ENCODE data around the gene ZCCHC7.

GRCh38 chr9:37262410-37262809 lies 142.0 kb downstream of the ZCCHC7 start:
- TF ChIP-seq, protein P1, sequence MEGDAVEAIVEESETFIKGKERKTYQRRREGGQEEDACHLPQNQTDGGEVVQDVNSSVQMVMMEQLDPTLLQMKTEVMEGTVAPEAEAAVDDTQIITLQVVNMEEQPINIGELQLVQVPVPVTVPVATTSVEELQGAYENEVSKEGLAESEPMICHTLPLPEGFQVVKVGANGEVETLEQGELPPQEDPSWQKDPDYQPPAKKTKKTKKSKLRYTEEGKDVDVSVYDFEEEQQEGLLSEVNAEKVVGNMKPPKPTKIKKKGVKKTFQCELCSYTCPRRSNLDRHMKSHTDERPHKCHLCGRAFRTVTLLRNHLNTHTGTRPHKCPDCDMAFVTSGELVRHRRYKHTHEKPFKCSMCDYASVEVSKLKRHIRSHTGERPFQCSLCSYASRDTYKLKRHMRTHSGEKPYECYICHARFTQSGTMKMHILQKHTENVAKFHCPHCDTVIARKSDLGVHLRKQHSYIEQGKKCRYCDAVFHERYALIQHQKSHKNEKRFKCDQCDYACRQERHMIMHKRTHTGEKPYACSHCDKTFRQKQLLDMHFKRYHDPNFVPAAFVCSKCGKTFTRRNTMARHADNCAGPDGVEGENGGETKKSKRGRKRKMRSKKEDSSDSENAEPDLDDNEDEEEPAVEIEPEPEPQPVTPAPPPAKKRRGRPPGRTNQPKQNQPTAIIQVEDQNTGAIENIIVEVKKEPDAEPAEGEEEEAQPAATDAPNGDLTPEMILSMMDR (IDR thresholded peaks at IDR 0.05) = no peak
- no peak for TF ChIP-seq POLR2A (IDR thresholded peaks at IDR 0.05)
- TF ChIP-seq EP300 (IDR thresholded peaks at IDR 0.05) = no peak
